Uterus (tissue), 4 donors: ENCODE data around the gene SECISBP2L. TPM values are rescaled to one million over a fixed set of nuclear protein-coding genes. Genes with fewer than 3 reads are reported as not detected.

Source experiments
- DNase-seq, 2 donors: peaks; one replicate each; pipeline ENCODE4 v3.0.0-alpha.2; 2019 to 2020
- H3K27ac ChIP-seq, 2 donors: fragments of 200-600 bp; sonication (generic); 1 replicate in 1 of 2; 2 replicates in 1 of 2; pipeline ENCODE4 v1.5.1; 2016 to 2018
- H3K27me3 ChIP-seq, 2 donors: fragments of 200-600 bp; sonication (generic); one replicate each; pipeline ENCODE4 v1.5.1; 2018 to 2019; ENCODE audit warnings: control low read depth in 1 of 2
- H3K36me3 ChIP-seq, 2 donors: fragments of 200-600 bp; sonication (generic); one replicate each; pipeline ENCODE4 v1.5.1; 2019; ENCODE audit warnings: control low read depth in 1 of 2
- H3K4me1 ChIP-seq, 2 donors: fragments of 200-600 bp; sonication (generic); one replicate each; pipeline ENCODE4 v1.5.1; 2018 to 2019; ENCODE audit warnings: control low read depth in 1 of 2
- H3K4me3 ChIP-seq, 2 donors: fragments of 200-600 bp; sonication (generic); 1 replicate in 1 of 2; 2 replicates in 1 of 2; pipeline ENCODE4 v1.5.1; 2018 to 2019; ENCODE audit warnings: mild to moderate bottlenecking in 1 of 2
- H3K9me3 ChIP-seq, 2 donors: fragments of 200-600 bp; sonication (generic); one replicate each; pipeline ENCODE4 v1.5.1; 2019; ENCODE audit warnings: control low read depth in 1 of 2
- POLR2A ChIP-seq, 2 donors: fragments of 450-650 bp; IDR thresholded peaks; one replicate each; pipeline ENCODE4 v1.6.1; 2016; ENCODE audit warnings: antibody characterized with exemption in 2 of 2, mild to moderate bottlenecking in 1 of 2, moderate library complexity in 1 of 2
- intact Hi-C: fragments of 100-400 bp; cut with DNase I; formaldehyde crosslinking; loops from one replicate; pipeline ENCODE4 v1.15.1; 2023; ENCODE audit warnings: low total_unique reads
- total RNA-seq, 4 donors: library from RNA; depleted of rRNA in 3 of 4; stranded (reverse); fragments of >200 nt in 3 of 4; gene quantifications; one replicate each; pipeline versions ENCODE4 v1.1.0 to v1.2.4, GENCODE V29; 2014 to 2023
- TF ChIP-seq, protein P1 (sequence below), 4 experiments: fragments of 200-600 bp in 2 of 4; fragments of 450-650 bp in 2 of 4; sonication (generic) in 2 of 4; IDR thresholded peaks; one replicate each; pipeline ENCODE4 v1.5.1; 2016 to 2019; ENCODE audit warnings: antibody characterized with exemption in 4 of 4, mild to moderate bottlenecking in 2 of 4, moderate library complexity in 1 of 4
- donor health status: DM: yes; HTN: yes; CAD: no.

Gene SECISBP2L
- total RNA-seq, 4 donors from 2014 or later: 24.8 to 73.9 (median 47.6) TPM

DNA sequence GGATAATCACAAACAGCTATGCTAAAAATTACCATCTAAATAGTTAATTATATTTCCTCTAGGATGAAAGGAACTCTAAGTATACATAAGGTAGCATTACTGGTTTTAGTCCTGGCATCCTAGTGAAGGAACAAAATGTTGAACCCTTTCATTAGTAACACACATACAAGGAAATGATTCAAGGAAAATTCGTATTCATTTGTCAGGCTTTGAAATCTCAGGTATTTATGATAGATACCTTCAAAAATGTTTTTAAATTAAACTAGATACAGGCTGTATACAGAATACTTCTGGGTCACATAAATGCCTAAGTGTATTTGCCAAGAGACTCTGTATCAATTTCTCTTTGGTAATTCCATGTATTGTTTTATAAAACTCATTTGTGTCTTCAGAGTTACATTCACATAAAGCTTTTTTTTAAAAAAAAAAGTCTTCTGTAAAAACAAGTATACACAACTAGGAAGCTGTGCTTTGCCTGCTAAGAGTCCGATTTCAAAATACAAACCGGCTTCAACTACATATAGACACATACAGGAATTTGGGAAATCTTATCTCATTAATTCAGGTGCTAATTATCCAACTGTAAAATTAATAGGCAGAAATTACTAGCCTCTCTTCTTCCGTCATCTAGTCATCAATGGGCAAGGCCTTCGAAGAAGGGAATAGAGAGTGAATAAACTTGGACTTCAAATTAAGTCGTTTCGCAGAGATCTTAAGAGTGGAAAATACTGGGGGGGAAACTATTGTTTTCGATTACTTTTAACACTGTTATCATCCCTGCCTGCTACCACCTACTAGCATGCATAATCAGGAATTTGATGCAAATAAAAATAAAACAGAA lies 1.3 kb downstream of the SECISBP2L start:
- peak overlapping the region; percentile 88 to 94 for H3K4me3 ChIP-seq
- H3K4me1 ChIP-seq: peaks cover 0 to 32% of the 10 kb centered on the region in 2 donors
- intact Hi-C loops: no loop called here
- no peaks in the 10 kb centered on the region for H3K36me3 ChIP-seq
- H3K9me3 ChIP-seq: no peaks in the 10 kb centered on the region
- no peak for DNase-seq
- H3K27me3 ChIP-seq: no peaks in the 10 kb centered on the region
- TF ChIP-seq, protein P1, sequence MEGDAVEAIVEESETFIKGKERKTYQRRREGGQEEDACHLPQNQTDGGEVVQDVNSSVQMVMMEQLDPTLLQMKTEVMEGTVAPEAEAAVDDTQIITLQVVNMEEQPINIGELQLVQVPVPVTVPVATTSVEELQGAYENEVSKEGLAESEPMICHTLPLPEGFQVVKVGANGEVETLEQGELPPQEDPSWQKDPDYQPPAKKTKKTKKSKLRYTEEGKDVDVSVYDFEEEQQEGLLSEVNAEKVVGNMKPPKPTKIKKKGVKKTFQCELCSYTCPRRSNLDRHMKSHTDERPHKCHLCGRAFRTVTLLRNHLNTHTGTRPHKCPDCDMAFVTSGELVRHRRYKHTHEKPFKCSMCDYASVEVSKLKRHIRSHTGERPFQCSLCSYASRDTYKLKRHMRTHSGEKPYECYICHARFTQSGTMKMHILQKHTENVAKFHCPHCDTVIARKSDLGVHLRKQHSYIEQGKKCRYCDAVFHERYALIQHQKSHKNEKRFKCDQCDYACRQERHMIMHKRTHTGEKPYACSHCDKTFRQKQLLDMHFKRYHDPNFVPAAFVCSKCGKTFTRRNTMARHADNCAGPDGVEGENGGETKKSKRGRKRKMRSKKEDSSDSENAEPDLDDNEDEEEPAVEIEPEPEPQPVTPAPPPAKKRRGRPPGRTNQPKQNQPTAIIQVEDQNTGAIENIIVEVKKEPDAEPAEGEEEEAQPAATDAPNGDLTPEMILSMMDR (IDR thresholded peaks at IDR 0.05): no peak
- no peak for TF ChIP-seq POLR2A (IDR thresholded peaks at IDR 0.05)
- H3K27ac ChIP-seq: peak overlapping the region in 1 of 2 donors; percentile 83

DNA sequence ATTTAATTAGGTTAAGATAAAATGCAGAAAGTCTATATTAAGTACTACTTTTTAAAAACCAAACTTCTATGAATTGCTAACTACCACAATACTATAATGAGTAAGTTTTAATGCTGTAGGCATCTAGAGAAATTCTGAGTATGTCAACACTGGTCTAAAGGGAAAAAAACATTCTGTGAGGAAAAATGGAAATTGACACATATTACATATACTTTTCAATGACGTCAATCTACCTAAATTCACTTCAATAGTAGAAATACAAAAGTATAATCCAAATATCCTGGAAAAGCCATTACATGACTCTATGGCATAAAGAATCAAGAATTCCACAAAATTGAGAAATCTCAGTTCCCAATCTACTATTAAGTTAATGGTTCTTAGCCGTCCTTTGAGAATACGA lies 2.2 kb downstream of the SECISBP2L start:
- Histone ChIP-seq H3K9me3 (no peaks in the 10 kb centered on the region), H3K4me1 (peaks cover 0 to 32% of the 10 kb centered on the region in 2 donors), H3K4me3 (peak overlapping the region in 1 of 2 donors; percentile 88), H3K27ac (no peak overlapping the region), H3K27me3 (no peaks in the 10 kb centered on the region), H3K36me3 (no peaks in the 10 kb centered on the region)
- TF ChIP-seq, protein P1 (IDR thresholded peaks at IDR 0.05): no peak
- no peak for DNase-seq
- intact Hi-C loops: no loop called here

DNA sequence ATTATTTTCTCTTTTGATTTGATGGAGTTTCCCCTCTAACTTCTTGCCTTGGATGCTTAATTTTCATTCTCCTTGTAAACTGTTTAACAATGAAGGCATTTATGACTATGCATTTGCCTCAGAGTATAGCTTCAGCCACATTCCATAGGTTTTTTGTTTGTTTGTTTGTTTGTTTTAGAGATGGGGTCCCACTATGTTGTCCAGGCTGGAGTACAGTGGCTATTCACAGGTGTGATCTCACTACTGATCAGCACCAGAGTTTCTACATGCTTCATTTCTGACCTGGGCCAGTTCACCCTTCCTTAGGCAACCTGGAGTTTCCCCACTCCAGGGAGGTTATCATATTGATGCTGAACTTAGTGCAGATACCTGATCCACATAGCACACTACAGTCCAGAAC lies 4.1 kb downstream of the SECISBP2L start:
- Histone ChIP-seq H3K36me3 (no peaks in the 10 kb centered on the region), H3K4me3 (no peak overlapping the region), H3K9me3 (no peaks in the 10 kb centered on the region), H3K27me3 (no peaks in the 10 kb centered on the region), H3K27ac (no peak overlapping the region), H3K4me1 (peaks cover 0 to 32% of the 10 kb centered on the region in 2 donors)
- no peak for DNase-seq
- intact Hi-C loops: no loop called here
- TF ChIP-seq, protein P1 (IDR thresholded peaks at IDR 0.05): no peak
- TF ChIP-seq POLR2A (IDR thresholded peaks at IDR 0.05): no peak

DNA sequence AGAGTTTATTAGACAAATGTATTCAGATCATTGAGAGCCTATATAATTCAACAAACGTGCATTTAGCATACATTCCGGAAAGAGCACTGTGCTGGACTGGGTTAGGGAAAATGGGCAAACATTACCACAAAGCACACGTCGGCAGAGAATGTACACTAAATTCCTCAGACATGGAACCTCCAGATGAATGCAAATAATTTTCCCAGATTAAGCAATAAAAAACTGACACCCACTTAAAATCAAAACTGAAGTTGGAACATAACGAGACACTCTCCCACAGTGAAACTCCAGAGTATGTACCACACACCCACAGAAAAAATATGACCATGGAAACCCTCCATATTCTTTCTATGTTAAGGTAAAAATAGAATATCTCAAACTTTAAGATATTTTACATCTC lies 4.8 kb downstream of the SECISBP2L start:
- Histone ChIP-seq H3K27me3 (no peaks in the 10 kb centered on the region), H3K9me3 (no peaks in the 10 kb centered on the region), H3K36me3 (no peaks in the 10 kb centered on the region), H3K4me3 (no peak overlapping the region), H3K27ac (no peak overlapping the region), H3K4me1 (peaks cover 0 to 37% of the 10 kb centered on the region in 2 donors)
- TF ChIP-seq, protein P1 (IDR thresholded peaks at IDR 0.05): no peak
- TF ChIP-seq POLR2A (IDR thresholded peaks at IDR 0.05): no peak
- no peak for DNase-seq
- intact Hi-C loops: no loop called here

DNA sequence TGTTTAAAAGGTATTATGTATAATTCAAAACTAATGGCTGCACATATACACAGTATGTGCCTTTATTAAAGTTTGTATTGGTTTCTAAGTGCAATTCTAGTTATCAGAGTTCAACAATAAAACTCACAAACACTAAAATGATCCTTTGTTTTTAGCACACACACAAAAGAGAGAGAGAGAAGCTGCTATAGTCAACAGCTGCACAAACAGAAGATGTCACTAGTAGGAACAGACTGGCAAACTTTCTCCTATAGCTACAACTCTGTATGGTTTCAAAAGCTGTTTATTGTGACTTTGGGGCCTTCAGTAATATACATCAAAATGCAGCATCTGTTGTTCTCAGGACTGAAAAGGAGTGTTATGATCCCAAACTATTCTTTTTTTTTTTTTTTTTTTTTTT lies 6.1 kb downstream of the SECISBP2L start:
- Histone ChIP-seq H3K4me3 (no peak overlapping the region), H3K4me1 (peaks cover 0 to 40% of the 10 kb centered on the region in 2 donors), H3K9me3 (no peaks in the 10 kb centered on the region), H3K27me3 (no peaks in the 10 kb centered on the region), H3K27ac (no peak overlapping the region), H3K36me3 (no peaks in the 10 kb centered on the region)
- intact Hi-C loops: no loop called here
- TF ChIP-seq POLR2A (IDR thresholded peaks at IDR 0.05): no peak
- TF ChIP-seq, protein P1 (IDR thresholded peaks at IDR 0.05): no peak
- DNase-seq: no peak
